Calu3 (cell line): ENCODE results near the gene MYO19. TPM values are rescaled to one million over a fixed set of nuclear protein-coding genes. Genes with fewer than 3 reads are reported as not detected.
"Not testable (repeated sequence)": the region's sequence is repeated elsewhere in the genome, so short reads cannot be mapped to it uniquely, and the experiment has no call there.

Source experiments
- BruUV-seq: library from RNA; stranded (reverse); fragments of 400-500 nt; replicated peaks from 2 replicates; lab custom pipeline; 2021; lab: Mats Ljungman, UMichigan
- CTCF ChIA-PET: fragments of 300-600 bp; sonication (Branson Sonifier 250); formaldehyde crosslinking; loops from one replicate; lab custom pipeline; 2022; ENCODE audit warnings: antibody characterized with exemption; lab: Charles Lee
- DNase-seq: peaks from one replicate; pipeline ENCODE4 v3.0.0; 2022
- H3K27ac Mint-ChIP-seq: one replicate; pipeline ENCODE4 v1.8.0; 2022; ENCODE audit warnings: mixed read lengths; ENCODE audit not compliant: unreplicated experiment
- H3K27me3 Mint-ChIP-seq: one replicate; pipeline ENCODE4 v1.8.0; 2022; ENCODE audit warnings: mixed read lengths; ENCODE audit not compliant: unreplicated experiment
- H3K36me3 Mint-ChIP-seq: one replicate; pipeline ENCODE4 v1.8.0; 2022; ENCODE audit warnings: mild to moderate bottlenecking, moderate library complexity, mixed read lengths; ENCODE audit not compliant: insufficient read depth, unreplicated experiment
- H3K4me1 Mint-ChIP-seq: one replicate; pipeline ENCODE4 v1.8.0; 2022; ENCODE audit warnings: mild to moderate bottlenecking, low read depth, mixed read lengths; ENCODE audit not compliant: unreplicated experiment
- H3K4me3 Mint-ChIP-seq: one replicate; pipeline ENCODE4 v1.8.0; 2022; ENCODE audit warnings: mild to moderate bottlenecking, low read depth, moderate library complexity, mixed read lengths; ENCODE audit not compliant: unreplicated experiment
- H3K9me3 Mint-ChIP-seq: one replicate; pipeline ENCODE4 v1.8.0; 2022; ENCODE audit warnings: low read depth, mixed read lengths; ENCODE audit not compliant: unreplicated experiment
- CTCF ChIP-seq: fragments of 200-600 bp; IDR thresholded peaks from one replicate; pipeline ENCODE4 v1.8.0; 2022; ENCODE audit warnings: antibody characterized with exemption; ENCODE audit not compliant: unreplicated experiment
- intact Hi-C: fragments of 100-400 bp; cut with micrococcal nuclease; formaldehyde crosslinking; loops from one replicate; pipeline ENCODE4 v1.10.0; 2022; ENCODE audit not compliant: unreplicated experiment
- total RNA-seq: library from RNA; stranded (reverse); gene quantifications from 2 replicates; pipeline ENCODE4 v1.2.3, GENCODE V29; 2022

Gene MYO19
- total RNA-seq, 1 experiment from 2014 or later = 156 TPM

GRCh38 chr17:36509272-36509985 is 25.2 kb downstream of the MYO19 start:
- intact Hi-C loops = no loop called here
- TF ChIP-seq CTCF = no peak
- Mint-ChIP-seq H3K9me3 (no peaks in the 10 kb centered on the region), H3K27ac (no peak overlapping the region), H3K36me3 (peaks cover 42% of the 10 kb centered on the region), H3K4me1 (no peaks in the 10 kb centered on the region), H3K4me3 (no peak overlapping the region), H3K27me3 (no peaks in the 10 kb centered on the region)
- CTCF ChIA-PET = no interaction called here
- no peak for DNase-seq
- BruUV-seq = no TSS peak

GRCh38 chr17:36508439-36508838 is 26.2 kb downstream of the MYO19 start:
- DNase-seq, BruUV-seq, H3K4me1 Mint-ChIP-seq, CTCF ChIA-PET, H3K27me3 Mint-ChIP-seq, H3K9me3 Mint-ChIP-seq, H3K27ac Mint-ChIP-seq, H3K4me3 Mint-ChIP-seq, intact Hi-C loops: not testable (repeated sequence)
- H3K36me3 Mint-ChIP-seq = peaks cover 50% of the 10 kb centered on the region

GRCh38 chr17:36507266-36507665 is 27.4 kb downstream of the MYO19 start:
- intact Hi-C loops = no loop called here

GRCh38 chr17:36506831-36507230 is 27.8 kb downstream of the MYO19 start:
- H3K27ac Mint-ChIP-seq = no peak overlapping the region
- DNase-seq = no peak
- CTCF ChIA-PET = interaction anchor here (0.6 to 1.1 kb wide), 2 partner anchors 24 to 96 kb away, joined by 3 read pairs; no protein-coding TSS in a partner anchor
- no peak for TF ChIP-seq CTCF
- H3K27me3 Mint-ChIP-seq = no peaks in the 10 kb centered on the region
- intact Hi-C loops = no loop called here
- H3K9me3 Mint-ChIP-seq = no peaks in the 10 kb centered on the region
- BruUV-seq = no TSS peak
- peaks cover 42% of the 10 kb centered on the region for H3K36me3 Mint-ChIP-seq
- no peak overlapping the region for H3K4me3 Mint-ChIP-seq
- H3K4me1 Mint-ChIP-seq = no peaks in the 10 kb centered on the region

More at GRCh38 chr17:36507266-36507665, 27.4 kb downstream of the MYO19 start:
- no peaks in the 10 kb centered on the region for H3K27me3 Mint-ChIP-seq
- H3K36me3 Mint-ChIP-seq = peaks cover 46% of the 10 kb centered on the region
- no peak overlapping the region for H3K27ac Mint-ChIP-seq
- no peaks in the 10 kb centered on the region for H3K4me1 Mint-ChIP-seq
- H3K9me3 Mint-ChIP-seq = no peaks in the 10 kb centered on the region
- no TSS peak for BruUV-seq
- no peak overlapping the region for H3K4me3 Mint-ChIP-seq
- CTCF ChIA-PET = no interaction called here
- no peak for DNase-seq
- TF ChIP-seq CTCF = no peak
